GM18502 (cell line): Measurements from ENCODE around the gene GATM.
"Not testable (repeated sequence)": the region's sequence is repeated elsewhere in the genome, so short reads cannot be mapped to it uniquely, and the experiment has no call there.

Experiments
- ATAC-seq: cut with Tn5 transposase; IDR thresholded peaks from one replicate; pipeline ENCODE4 v1.9.1; 2021; ENCODE audit warnings: mild to moderate bottlenecking; ENCODE audit not compliant: unreplicated experiment, poor library complexity

Gene GATM

DNA sequence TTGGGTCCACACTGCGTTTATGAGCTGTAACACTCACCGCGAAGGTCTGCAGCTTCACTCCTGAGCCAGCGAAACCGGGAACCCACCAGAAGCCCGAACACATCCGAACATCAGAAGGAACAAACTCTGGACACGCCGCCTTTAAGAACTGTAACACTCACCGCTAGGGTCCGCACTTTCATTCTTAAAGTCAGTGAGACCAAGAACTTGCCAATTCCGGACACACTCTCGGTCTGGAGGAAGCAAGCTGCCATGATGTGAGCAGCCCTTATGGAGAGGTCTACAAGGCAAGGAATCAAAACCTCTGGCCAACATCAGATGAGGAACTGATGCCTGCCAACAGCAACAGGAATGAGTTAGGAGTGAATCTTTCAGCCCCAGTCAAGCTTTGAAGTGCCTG, 63.4 kb downstream of the GATM start:
- no peak for ATAC-seq

- not testable (repeated sequence) for ATAC-seq
Observed at GRCh38 chr15:45314117-45314516, 64.2 kb downstream of the GATM start.
